Gastroesophageal sphincter (tissue), 3 donors: ENCODE measurements around the gene TENM3.

Experiments used
- POLR2A ChIP-seq, 2 donors: fragments of 450-650 bp; IDR thresholded peaks; one replicate each; pipeline ENCODE4 v1.6.1; 2017; ENCODE audit warnings: antibody characterized with exemption in 2 of 2, mild to moderate bottlenecking in 2 of 2, moderate library complexity in 1 of 2
- TF ChIP-seq, protein P1 (sequence below), 4 experiments: fragments of 200-600 bp in 2 of 4; fragments of 450-650 bp in 2 of 4; sonication (generic) in 1 of 4; IDR thresholded peaks; one replicate each; pipeline ENCODE4 v1.5.1; 2017 to 2019; ENCODE audit warnings: antibody characterized with exemption in 4 of 4, mild to moderate bottlenecking in 2 of 4, moderate library complexity in 2 of 4

DNA sequence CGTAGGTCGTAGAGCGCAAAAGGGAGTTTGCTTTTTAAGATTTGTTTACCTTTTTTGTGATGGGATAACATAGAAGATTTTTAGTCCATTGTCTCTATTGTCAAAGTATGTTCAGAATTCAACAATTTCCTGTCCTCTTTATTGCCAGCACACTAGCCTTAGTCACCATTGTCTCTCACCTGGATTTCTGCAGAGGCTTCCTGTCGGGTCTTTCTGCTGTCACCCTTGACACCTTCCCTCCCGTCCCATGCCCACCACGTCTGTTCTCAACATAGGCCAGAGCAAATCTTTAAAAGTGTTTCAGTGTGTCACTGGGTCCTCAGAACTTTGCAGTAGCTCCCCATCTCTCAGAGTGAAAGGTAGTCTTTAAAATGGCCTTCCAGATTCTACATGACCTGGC is 323.9 kb downstream of the TENM3 start:
- TF ChIP-seq, protein P1, sequence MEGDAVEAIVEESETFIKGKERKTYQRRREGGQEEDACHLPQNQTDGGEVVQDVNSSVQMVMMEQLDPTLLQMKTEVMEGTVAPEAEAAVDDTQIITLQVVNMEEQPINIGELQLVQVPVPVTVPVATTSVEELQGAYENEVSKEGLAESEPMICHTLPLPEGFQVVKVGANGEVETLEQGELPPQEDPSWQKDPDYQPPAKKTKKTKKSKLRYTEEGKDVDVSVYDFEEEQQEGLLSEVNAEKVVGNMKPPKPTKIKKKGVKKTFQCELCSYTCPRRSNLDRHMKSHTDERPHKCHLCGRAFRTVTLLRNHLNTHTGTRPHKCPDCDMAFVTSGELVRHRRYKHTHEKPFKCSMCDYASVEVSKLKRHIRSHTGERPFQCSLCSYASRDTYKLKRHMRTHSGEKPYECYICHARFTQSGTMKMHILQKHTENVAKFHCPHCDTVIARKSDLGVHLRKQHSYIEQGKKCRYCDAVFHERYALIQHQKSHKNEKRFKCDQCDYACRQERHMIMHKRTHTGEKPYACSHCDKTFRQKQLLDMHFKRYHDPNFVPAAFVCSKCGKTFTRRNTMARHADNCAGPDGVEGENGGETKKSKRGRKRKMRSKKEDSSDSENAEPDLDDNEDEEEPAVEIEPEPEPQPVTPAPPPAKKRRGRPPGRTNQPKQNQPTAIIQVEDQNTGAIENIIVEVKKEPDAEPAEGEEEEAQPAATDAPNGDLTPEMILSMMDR (IDR thresholded peaks at IDR 0.05), result no peak
- TF ChIP-seq POLR2A (IDR thresholded peaks at IDR 0.05), result no peak
